ENCODE results near the gene PRSS27. TPM values are rescaled to one million over a fixed set of nuclear protein-coding genes. Genes with fewer than 3 reads are reported as not detected.

Gene PRSS27
- total and polyA plus RNA-seq, 2 of the 8 experiments (the other 6 are each of a cell fraction or from before 2014, with no cell fraction given): 1.3 to 7.5 TPM

DNA sequence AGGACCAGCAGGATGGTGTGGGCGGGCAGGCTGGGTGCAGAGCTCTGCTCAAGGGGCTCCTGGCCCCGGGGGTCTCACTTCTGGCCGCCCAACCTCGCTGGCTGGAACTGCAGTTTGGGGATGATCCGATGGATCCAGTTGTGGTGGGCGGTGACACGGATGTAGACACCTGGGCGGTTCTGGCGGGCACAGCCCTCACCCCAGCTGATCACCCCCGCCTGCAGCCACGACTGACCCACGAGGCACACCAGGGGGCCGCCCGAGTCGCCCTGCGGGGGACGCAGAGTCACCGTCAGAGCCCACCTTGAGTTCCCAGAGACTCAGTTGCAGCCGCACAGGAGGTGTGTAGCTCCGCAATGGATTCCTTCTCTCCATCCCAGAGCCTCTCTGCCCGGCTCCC lies 7.5 kb downstream of the PRSS27 start:
- no peak overlapping the region for H3K4me3 ChIP-seq (ENCODE audit: extremely low read depth in 1 of 4, insufficient read depth in 2 of 4, low read depth in 3 of 4, low read length in 4 of 4)
- no peak overlapping the region for H3K14ac ChIP-seq (ENCODE audit: insufficient read length)
- H3K56ac ChIP-seq (replicated peaks; ENCODE audit: insufficient read length, low read depth, low read length): no peak overlapping the region
- no peak overlapping the region for H2BK15ac ChIP-seq (ENCODE audit: low read length)
- peaks cover 0 to 5% (median 2%) of the 10 kb centered on the region in 4 experiments; a peak in 3 of 7 replicates for H3K4me1 ChIP-seq (replicated peaks in 1 of 4; ENCODE audit: control insufficient read depth in 3 of 4, insufficient read depth in 4 of 4, low read length in 3 of 4)
- peaks cover 3 to 8% (median 4%) of the 10 kb centered on the region in 4 experiments; a peak in 5 of 8 replicates for H3K36me3 ChIP-seq (ENCODE audit: control insufficient read depth in 2 of 4, insufficient read depth in 4 of 4, low read length in 3 of 4)
- H3K27ac ChIP-seq (ENCODE audit: low read depth, low read length): no peak overlapping the region
- no peak for FAIRE-seq
- no peak overlapping the region for H4K91ac ChIP-seq (replicated peaks; ENCODE audit: insufficient read length, low read length)
- ChIA-PET POLR2A (ENCODE audit: partially characterized antibody) (interaction anchor here (0.8 to 1.6 kb wide), 5 partner anchors 9 to 31 kb away, joined by 3 to 4 read pairs (median 3); no protein-coding TSS in a partner anchor), CTCF (ENCODE audit: partially characterized antibody) (interaction anchor here (0.5 to 1.1 kb wide), 2 partner anchors 19 to 417 kb away, joined by 3 to 4 read pairs; no protein-coding TSS in a partner anchor)
- no peak overlapping the region for H3K4ac ChIP-seq (replicated peaks; ENCODE audit: insufficient read length, low read depth, low read length)
- H3K23ac ChIP-seq (ENCODE audit: insufficient read length): no peak overlapping the region
- no peaks in the 10 kb centered on the region for H3K9me3 ChIP-seq (ENCODE audit: insufficient read depth in 2 of 2, low read depth in 1 of 2, low read length in 1 of 2)
- peaks cover 2% of the 10 kb centered on the region; the same call in 1 of the 2 replicates for H3K23me2 ChIP-seq (ENCODE audit: low read depth, low read length)
- H2BK5ac ChIP-seq (ENCODE audit: low read depth, low read length): no peak overlapping the region
- no peak overlapping the region for H2AK5ac ChIP-seq (ENCODE audit: low read depth, low read length)
- no peaks in the 10 kb centered on the region for H3K79me2 ChIP-seq (ENCODE audit: control insufficient read depth in 1 of 2, insufficient read depth in 2 of 2, low read length in 2 of 2)
- H2BK20ac ChIP-seq (ENCODE audit: low read length): no peak overlapping the region
- H3K18ac ChIP-seq (ENCODE audit: extremely low read depth, low read length): no peak overlapping the region
- 90% methylated on average over 18 of the region's 21 CpGs; no CpG with 5 or more reads in 1 of the 2 experiments for WGBS, 2 experiments (ENCODE audit: extremely low coverage in 1 of 2, insufficient coverage in 1 of 2, insufficient read length in 1 of 2, insufficient replicate concordance in 2 of 2, low coverage in 1 of 2, low lambda C conversion rate in 2 of 2, missing lambda C conversion rate in 1 of 2)
- H2BK120ac ChIP-seq (replicated peaks; ENCODE audit: low read depth, low read length): no peak overlapping the region
- H4K20me1 ChIP-seq (replicated peaks in 1 of 2; ENCODE audit: control insufficient read depth in 1 of 2, insufficient read depth in 2 of 2, low read length in 2 of 2): peaks cover 9 to 18% of the 10 kb centered on the region in 2 experiments
- no peak overlapping the region for H2AFZ ChIP-seq (ENCODE audit: low read length)
- no peak for DNase-seq (ENCODE audit: low read depth in 1 of 2, low spot score in 2 of 2)
- H4K5ac ChIP-seq (ENCODE audit: insufficient read length, low read depth, low read length): no peak overlapping the region
- H3K27me3 ChIP-seq (replicated peaks in 1 of 4; ENCODE audit: control insufficient read depth in 3 of 4, extremely low read depth in 1 of 4, insufficient read depth in 3 of 4, low read length in 3 of 4): no peaks in the 10 kb centered on the region; a peak in 1 of 7 replicates
- no peak overlapping the region for H3K4me2 ChIP-seq (ENCODE audit: insufficient read depth in 1 of 2, low read depth in 2 of 2, low read length in 2 of 2)
- H2BK12ac ChIP-seq (ENCODE audit: low read depth, low read length): no peak overlapping the region
- H3K79me1 ChIP-seq (ENCODE audit: low read depth, low read length): no peaks in the 10 kb centered on the region
- no peak for TF ChIP-seq SIN3A (conservative IDR thresholded peaks at IDR 0.05 in 1 of 2, IDR thresholded peaks at IDR 0.05 in 1 of 2; ENCODE audit: low read depth in 1 of 2, low read length in 2 of 2)
- TF ChIP-seq RFX5 (IDR thresholded peaks at IDR 0.05; ENCODE audit: borderline replicate concordance, low read depth, low read length): no peak
- no peak for TF ChIP-seq RNF2 (IDR thresholded peaks at IDR 0.05; ENCODE audit: borderline replicate concordance, low read depth, low read length, missing control alignments, poor library complexity, severe bottlenecking)
- TF ChIP-seq, protein P1, sequence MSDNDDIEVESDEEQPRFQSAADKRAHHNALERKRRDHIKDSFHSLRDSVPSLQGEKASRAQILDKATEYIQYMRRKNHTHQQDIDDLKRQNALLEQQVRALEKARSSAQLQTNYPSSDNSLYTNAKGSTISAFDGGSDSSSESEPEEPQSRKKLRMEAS (IDR thresholded peaks at IDR 0.05): no peak
- no peak overlapping the region for H4K8ac ChIP-seq (ENCODE audit: extremely low read depth, insufficient read depth, low read length)
- H3K9ac ChIP-seq (replicated peaks in 1 of 4; ENCODE audit: extremely low read depth in 1 of 4, low read depth in 3 of 4, low read length in 3 of 4): no peak overlapping the region
